HT1080 (cell line): ENCODE results near the gene JRKL. TPM values are rescaled to one million over a fixed set of nuclear protein-coding genes. Genes with fewer than 3 reads are reported as not detected.
A peak's percentile ranks its signal among the peaks of the same experiment; 100 is the strongest.

Source experiments
- DNase-seq: peaks from one replicate; pipeline ENCODE4 v3.0.0-alpha.2; 2015; ENCODE audit warnings: low read depth
- polyA plus RNA-seq, 2 experiments: library from polyadenylated mRNA; depleted of rRNA; stranded (reverse); fragments of >200 nt; gene quantifications; 2 replicates each; pipeline ENCODE4 v1.2.3, GENCODE V29; 2015
- total RNA-seq: library from RNA; depleted of rRNA; stranded (reverse); fragments of >200 nt; shearing (Covaris generic); gene quantifications from 2 replicates; pipeline ENCODE4 v1.2.3, GENCODE V29; 2014; rRNA removed

The JRKL gene
- total RNA-seq = 4.2 and 5.9 TPM in 2 replicates
- polyA plus RNA-seq (2015; cell fraction: cytosol; rRNA removed) = 11.7 and 13.1 TPM in 2 replicates
- 17.2 and 17.4 TPM in 2 replicates for polyA plus RNA-seq (2015; cell fraction: nucleus; rRNA removed)

- DNase-seq = peak; percentile 93
Observed at GRCh38 chr11:96389720-96390487, at the start of gene JRKL, which contains the start of gene CCDC82. JRKL (plus strand) TSS chr11:96390013; CDS start chr11:96390650, 637 bp downstream. CCDC82 (minus strand) TSS chr11:96389912; CDS start chr11:96384747, 5,165 bp downstream.

DNA sequence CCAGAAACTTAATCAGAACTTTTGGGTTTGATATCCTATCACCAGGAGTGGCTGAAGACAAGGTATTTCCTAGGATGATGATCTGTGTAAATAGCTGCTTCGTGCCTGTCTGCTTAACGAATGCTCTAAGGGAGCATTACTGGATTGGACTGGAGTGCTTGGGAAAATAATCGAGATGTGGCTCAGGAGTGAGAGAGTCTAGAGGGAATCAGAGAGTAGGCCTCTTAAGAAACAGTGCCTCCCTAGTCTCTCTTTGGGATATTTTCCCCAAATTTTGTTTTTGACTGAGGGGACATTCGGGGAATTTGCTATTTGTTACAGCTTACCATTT is 49.3 kb upstream of the JRKL start:
- no peak for DNase-seq

DNA sequence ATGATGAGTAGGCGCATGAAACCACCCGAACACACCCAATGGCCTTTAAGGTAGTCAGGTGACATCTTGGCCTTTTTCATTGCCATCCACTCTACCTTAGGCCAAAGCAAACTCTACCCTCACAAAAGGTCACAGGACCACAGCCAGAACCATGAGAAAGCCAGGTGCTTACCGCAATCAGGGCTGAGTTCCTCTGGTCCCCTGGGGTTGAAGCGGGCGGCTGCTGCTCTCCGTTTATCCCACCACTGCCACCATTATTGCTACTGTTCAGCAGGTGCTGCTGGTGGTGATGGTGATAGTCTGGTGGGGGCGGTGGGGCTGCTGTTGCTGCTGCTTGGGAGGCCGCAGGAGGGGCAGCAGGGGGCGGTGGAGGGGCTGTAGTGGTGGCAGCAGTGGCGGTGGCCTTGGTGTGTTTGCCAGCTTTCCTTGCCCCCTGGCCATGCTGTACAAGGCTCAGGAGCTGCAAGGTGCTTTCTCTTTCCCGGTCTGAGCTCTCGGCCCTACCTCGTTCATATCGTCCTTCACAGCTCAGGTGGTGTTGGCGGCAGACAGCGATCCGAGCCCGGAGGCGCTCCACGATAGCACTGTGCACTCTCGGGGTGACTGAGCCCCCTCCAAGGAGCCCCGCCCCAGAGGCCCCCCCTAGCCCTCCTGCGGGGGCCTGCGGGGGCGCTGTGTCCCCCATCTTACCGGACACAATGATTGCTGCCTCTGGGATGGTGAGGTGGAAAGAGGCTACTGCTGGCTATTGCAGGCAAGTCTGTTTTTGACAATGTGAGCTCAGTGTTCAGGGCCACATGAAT is 48.4 kb upstream of the JRKL start:
- DNase-seq = peak; percentile 62

DNA sequence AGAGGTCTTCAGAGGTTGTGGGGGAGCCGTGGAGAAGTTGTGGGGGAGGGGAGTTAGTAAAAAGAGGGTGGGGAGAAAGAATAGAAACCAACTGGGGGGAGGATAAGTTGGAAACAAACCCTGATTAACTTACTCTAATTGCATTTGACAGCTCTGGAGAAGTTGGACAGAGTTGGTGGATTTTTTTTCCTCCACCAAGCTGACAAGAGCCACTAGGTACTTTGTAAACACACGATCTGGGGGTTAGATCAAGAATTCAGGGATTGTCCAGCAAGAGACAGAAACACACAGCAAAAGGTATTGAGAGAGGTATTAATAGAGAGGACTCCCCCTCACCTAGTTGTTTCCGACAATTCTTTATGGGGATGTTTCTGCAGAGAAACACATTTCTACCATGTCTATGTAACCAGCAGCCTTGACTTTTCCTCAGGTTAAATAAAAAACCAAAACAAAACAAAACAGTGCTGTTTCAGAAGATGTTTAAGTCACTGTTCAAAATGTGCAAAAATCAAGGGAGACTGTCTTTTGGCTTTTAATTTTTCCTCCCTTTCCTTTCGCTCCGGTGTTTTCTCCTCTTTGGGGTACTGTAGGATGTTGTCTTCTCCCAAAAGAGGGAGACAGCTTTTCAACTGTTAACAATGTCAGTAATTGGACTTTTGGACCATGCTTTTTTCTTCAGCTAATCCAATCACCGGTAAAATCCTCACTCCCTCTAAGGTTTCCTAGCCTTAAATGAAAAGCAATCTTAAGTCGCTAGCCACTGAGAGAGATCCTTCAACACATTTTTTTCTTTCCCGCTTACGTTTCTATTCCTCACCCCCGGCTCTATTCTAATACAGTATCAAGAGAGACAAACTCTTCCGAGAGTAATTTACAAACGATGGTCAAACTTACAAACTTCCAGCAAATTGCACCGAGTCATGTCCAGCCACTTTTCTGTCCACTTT is 47.5 kb upstream of the JRKL start:
- DNase-seq = no peak

- peak; percentile 91 for DNase-seq
Observed at GRCh38 chr11:96342961-96343711, 46.7 kb upstream of the JRKL start, which contains the start of gene MAML2. MAML2 (minus strand) TSS chr11:96343195; CDS start chr11:96341895, 1,300 bp downstream.

DNA sequence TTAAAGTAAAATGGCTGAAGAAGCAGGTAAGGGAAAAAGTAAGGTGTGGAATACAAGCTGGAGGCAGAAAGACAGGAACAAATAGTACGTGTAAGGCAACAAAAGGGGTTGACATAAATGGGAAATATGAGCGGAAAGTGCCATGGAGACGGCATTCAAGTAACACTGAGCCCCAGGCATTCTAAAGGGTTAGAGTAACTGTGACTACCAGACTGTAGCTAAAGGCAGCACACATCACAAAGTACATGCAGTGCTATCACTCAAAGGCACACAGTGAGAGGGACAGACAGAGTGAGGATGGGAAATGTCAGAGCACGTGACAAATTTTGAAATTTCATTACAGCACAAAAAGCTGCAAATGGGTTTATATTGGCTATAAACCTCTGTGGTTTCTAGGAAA is 33.0 kb upstream of the JRKL start:
- no peak for DNase-seq

- DNase-seq = no peak
Observed at GRCh38 chr11:96357794-96358193, 32.0 kb upstream of the JRKL start.

- no peak for DNase-seq
Observed at GRCh38 chr11:96358321-96358720, 31.5 kb upstream of the JRKL start.

GRCh38 chr11:96361778-96362177 is 28.0 kb upstream of the JRKL start:
- peak; percentile 39 for DNase-seq

GRCh38 chr11:96365493-96365892 is 24.3 kb upstream of the JRKL start:
- DNase-seq = no peak

DNA sequence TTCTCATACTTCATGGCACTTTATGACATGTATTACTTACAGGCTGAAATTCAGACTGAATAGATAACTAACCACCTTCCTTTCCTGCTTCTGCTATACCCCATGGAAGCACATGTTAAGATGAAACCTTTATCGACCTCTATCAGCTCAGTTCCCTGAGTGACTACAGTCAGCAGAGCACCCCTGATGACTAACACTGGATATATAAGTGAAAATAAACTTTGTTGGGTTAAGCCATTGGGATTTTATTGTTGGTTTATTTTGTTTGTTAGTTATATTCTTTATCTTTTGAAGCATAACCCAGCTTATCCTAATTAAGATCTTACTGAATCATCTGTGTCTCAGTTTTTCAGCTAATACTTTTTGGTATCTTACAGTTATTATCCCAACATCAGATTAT is 23.8 kb upstream of the JRKL start:
- DNase-seq = no peak

- no peak for DNase-seq
Observed at GRCh38 chr11:96367342-96367741, 22.5 kb upstream of the JRKL start.

DNA sequence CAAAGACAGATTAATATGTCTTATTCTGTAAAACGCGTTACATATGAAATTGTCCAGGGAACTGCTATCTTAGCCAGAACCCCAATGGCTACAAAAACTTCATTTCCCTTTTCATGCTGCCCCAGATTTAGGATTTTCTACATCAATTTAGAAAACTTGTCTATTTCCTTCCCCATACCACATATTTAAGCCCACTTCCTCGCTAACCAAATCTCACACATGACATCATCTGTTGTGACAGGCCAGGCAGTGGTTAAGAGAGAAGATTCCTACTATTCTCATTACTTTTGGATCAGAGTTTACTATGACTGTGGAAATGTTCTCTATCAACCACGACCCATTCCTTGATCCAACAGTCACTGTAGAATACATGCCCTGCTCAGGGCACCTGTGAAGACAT is 16.0 kb upstream of the JRKL start:
- no peak for DNase-seq

DNA sequence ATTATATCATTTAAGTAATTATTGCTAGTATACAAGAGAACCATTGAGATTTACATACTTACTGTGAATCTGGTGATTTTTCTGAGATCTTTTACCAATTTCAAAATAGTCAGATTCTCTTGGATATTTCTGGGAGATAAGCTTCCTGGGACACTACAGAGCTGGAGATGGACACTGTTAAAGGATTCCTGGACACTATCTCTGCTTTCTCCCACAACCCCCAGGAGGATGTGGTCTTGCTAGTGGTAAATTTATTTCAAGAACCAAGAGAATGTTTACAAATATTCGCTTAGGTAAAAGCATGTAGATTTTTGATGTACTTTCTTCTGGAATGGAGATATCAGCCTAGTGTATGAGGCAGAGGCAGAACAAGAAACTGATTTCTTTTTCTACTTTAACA is 13.0 kb upstream of the JRKL start:
- no peak for DNase-seq

DNA sequence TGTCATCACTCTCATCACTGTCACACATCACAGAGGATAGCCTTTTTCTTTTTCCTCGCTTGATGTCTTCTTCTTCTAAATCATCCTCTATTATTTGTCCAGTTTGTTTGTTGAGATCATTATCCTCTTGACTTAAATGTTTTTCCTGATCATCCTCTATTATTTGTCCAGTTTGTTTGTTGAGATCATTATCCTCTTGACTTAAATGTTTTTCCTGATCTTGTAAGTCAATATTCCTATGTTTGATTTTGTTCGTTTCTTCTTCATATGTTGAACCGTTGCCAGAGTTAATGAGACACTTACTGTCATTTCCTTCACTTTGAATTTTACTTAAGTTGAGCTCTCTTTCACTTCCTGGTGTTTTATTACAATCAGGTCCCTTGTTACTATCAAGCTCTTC is 5.7 kb upstream of the JRKL start:
- no peak for DNase-seq

DNA sequence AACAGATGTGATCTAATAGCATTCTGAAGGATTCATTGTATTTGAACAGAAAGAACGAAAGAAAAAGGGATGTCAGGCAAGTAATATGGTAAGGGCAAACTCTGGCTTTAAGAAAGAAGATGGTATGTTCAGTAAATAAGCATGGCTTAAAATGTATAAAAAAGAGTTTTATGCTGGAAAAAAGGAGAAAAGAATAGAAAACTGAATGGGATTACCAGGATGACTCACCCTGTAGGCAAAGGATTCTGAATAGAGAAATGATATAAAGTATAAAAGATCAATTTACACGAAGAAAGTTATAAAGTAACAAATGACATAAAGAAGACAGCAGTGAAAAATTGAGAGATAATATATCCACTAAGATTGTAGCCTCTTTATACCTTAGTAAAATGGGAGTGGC is 4.6 kb upstream of the JRKL start:
- no peak for DNase-seq

- DNase-seq = peak; percentile 2
Observed at GRCh38 chr11:96388891-96389719, 708 bp upstream of the JRKL start.

DNA sequence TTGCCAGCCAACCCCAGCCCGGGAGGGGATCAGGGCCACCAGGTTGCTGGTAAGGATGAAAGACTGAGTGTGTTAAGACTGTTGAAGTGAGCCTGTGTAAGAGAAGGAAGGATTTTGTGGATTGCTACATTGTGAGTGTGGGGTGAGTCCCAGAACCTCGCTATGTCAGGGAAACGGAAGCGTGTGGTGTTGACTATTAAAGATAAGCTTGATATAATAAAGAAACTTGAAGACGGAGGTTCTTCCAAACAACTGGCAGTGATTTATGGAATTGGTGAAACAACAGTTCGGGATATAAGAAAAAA is 627 bp downstream of the JRKL start:
- DNase-seq = no peak

GRCh38 chr11:96391698-96392307 is 2.0 kb downstream of the JRKL start:
- no peak for DNase-seq
